RWPE1 (cell line): ENCODE data around the gene AVPR2.

Experiments
- CTCF ChIA-PET: fragments of 350-600 bp; sonication (Branson Sonifier 250); formaldehyde crosslinking; extraction: SDS; loops from one replicate; lab custom pipeline; 2021; lab: Yijun Ruan, JAX
- POLR2A ChIA-PET: fragments of 400-600 bp; formaldehyde crosslinking; extraction: SDS; loops from one replicate; lab custom pipeline; 2020; ENCODE audit warnings: antibody characterized with exemption; ENCODE audit not compliant: low non-redundant PET; lab: Yijun Ruan, JAX
- DNase-seq: peaks from one replicate; pipeline ENCODE4 v3.0.0; 2012; ENCODE audit warnings: low spot score
- H3K27ac ChIP-seq: fragments of 450-650 bp; 2 replicates; pipeline ENCODE4 v1.5.1; 2017
- TF ChIP-seq, protein P1 (sequence below): fragments of 450-650 bp; conservative IDR thresholded peaks from 2 replicates; pipeline ENCODE4 v1.5.1; 2017; ENCODE audit warnings: low read depth, mild to moderate bottlenecking

AVPR2 gene

DNA sequence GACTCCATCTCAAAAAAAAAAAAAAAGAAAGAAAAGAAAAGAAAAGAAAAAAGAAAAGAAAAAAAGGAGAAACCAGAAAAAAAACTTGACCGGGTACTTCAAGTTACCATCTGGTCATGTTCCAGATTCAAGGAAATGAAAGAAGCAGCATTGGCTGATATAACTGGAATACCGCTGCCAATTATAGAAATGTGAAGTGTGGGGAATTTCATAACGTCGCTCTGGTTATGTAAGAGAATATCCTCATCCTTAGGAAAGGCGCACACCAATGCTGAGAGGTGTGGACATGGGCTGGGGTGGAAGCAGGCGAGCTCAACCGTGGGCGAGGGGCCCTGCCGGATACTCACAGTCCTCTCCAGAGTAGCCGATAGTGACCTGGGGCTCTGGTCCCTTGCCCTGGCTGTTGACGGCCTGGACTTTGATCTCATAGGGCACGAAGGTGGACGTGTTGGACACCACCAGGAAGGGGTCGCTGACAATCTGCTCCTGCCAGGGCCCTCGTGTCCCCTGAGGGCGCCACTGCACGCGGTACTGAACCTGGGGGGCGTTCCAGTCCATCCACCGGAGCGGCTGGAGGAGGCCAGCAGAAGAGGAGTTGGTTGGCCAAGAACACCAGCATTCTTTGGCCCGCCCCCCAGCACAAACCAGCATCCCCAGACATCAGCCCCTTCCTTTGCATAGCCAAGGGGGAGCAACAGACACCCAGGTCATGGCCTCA, 38.0 kb upstream of the AVPR2 start:
- no peak for DNase-seq
- TF ChIP-seq, protein P1, sequence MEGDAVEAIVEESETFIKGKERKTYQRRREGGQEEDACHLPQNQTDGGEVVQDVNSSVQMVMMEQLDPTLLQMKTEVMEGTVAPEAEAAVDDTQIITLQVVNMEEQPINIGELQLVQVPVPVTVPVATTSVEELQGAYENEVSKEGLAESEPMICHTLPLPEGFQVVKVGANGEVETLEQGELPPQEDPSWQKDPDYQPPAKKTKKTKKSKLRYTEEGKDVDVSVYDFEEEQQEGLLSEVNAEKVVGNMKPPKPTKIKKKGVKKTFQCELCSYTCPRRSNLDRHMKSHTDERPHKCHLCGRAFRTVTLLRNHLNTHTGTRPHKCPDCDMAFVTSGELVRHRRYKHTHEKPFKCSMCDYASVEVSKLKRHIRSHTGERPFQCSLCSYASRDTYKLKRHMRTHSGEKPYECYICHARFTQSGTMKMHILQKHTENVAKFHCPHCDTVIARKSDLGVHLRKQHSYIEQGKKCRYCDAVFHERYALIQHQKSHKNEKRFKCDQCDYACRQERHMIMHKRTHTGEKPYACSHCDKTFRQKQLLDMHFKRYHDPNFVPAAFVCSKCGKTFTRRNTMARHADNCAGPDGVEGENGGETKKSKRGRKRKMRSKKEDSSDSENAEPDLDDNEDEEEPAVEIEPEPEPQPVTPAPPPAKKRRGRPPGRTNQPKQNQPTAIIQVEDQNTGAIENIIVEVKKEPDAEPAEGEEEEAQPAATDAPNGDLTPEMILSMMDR, result no peak
- CTCF ChIA-PET, result no interaction called here
- POLR2A ChIA-PET, result no interaction called here
- no peak overlapping the region for H3K27ac ChIP-seq

DNA sequence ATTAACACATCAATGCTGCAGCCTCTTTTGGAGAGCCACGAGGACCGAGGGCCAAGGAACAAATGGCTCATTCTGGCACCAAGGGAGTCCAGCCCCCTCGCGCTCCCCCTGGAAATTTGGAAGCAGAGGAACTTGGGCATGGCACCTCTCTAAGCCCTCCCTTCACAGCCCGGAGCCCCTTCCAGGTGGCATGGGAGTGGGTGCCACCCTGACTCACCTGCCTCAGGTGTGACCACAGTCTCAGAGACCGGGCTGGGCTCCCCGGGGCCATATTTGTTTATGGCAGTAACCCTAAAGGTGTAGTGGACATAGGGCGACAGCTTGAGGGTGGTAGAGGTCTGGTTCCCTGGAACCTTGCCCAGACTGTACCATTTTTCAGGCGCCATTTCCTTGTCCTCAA, 37.3 kb upstream of the AVPR2 start:
- no peak for DNase-seq
- CTCF ChIA-PET, result no interaction called here
- no peak overlapping the region for H3K27ac ChIP-seq
- TF ChIP-seq, protein P1, result no peak
- POLR2A ChIA-PET, result no interaction called here

DNA sequence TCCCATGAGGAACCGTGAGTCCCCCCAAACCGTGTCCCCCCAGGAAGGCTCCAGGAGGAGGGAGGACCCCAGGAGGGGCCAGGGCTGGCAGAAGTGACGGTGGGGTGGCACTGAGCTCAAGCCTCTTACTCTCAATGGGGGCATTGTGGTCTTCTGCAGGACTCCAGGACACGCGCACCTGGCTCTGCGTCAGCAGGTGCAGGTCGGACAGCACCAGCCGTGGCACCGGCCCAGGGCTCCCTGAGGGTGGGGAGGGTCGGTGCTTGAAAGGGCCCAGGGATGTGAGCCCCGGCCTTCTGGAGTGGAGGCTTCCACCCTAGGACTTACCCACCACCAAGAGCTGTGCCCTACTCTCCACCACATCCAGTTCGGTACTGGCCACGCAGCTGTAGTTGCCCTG, 36.8 kb upstream of the AVPR2 start:
- POLR2A ChIA-PET, result no interaction called here
- TF ChIP-seq, protein P1, result no peak
- DNase-seq, result no peak
- no peak overlapping the region for H3K27ac ChIP-seq
- CTCF ChIA-PET, result no interaction called here

DNA sequence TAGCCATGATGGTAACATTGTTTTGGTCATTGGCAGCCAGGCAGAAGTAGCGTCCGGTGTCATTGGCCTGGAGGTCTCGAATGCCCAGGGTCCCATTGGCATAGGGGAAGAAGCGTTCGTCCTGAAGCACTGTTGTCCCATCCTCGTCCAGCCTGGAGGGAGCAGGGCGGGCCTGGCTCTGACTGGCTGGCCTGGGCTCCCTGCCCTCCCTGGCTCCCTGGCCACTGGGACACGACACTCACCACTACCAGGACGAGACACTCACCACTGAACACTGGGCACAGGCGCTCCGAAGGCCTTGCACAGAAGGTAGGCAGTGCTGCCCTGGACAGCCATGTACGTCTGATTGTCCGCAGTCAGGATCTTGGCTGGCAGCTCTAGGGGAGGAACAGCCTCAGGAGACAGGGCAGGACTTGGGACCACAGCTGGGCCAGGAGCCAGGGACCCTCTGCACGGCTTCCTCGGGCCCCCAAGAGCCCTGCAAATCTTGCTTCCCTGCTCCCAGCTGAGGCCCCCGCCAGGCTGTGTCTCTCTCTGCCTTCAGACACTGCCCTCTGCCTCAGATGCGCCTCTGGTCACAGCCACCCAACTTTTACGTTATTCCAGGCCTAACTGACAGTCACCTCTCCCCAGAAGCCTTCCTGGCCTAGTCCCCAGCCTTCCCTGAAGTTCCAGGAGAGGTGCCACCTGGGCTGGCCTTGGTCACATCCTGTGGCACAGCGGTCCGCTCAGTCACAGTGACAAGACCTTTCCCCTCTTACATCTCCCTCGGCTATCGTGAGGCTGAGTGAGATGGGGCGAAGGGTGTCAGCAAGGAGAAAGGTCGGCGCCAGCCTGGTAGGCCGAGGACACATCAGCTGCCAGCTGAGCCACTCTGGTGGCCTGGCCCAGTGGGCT, 35.6 kb upstream of the AVPR2 start:
- DNase-seq, result no peak
- TF ChIP-seq, protein P1, result no peak
- H3K27ac ChIP-seq, result no peak overlapping the region
- POLR2A ChIA-PET, result no interaction called here
- CTCF ChIA-PET, result no interaction called here

DNA sequence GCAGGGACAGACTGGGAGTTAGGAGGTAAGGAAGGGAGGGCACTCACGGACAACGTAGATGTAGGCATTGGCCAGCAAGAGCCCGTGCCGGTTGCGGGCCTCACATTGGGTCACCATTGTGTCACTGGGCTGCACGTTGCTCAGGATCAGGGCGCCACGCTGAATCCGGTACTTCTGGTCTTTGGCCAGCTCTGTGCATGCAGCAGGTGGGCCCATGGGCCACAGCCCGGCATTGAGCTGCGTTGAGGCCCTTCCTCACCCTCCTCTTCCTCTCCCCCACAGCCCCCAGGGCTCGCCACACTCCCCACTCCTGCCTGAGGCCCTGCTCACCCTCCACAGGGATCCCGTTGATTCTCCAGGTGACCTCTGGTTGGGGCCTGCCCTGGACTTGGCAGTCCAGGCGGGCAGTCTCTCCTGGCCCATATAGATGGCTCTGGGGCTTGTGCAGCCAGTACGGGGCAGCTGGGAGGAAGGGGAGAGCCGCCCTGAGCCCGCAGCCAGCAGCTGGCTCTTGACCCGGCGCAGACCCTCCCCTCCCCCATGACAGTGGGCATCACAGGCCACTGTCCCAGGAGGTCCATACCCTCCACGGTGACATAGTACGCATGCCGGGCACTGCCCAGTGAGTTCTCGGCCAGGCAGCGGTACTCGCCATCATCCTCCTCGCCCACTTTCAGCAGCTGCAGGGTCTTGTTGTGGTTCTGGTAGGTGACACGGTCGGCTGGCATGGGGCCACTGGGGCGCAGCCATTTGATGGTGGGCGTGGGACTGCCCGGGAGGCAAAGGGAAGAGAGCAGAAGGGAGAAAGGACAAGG, 34.8 kb upstream of the AVPR2 start:
- no peak for DNase-seq
- TF ChIP-seq, protein P1, result no peak
- no peak overlapping the region for H3K27ac ChIP-seq
- ChIA-PET CTCF (no interaction called here), POLR2A (no interaction called here)

DNA sequence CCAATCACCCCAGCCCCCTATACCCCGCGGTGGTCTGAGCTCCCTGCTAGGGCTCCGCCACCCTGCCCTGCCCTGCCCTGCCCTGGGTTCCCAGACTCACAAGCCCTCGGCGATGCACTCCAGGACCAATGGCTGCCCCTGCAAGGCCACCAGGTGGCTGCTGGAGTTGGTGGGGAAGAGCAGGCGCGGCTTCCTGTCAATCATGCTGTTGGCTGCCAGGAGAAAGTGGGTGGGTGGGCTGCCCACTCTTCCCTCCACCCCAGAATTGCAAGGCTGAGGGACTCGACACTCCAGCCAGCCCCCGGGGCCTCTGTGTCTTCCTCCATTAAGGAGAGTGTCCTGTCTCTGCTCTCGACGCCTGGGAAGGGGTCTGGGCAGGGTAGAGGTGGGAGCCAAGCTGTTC, 34.2 kb upstream of the AVPR2 start:
- TF ChIP-seq, protein P1, result no peak
- ChIA-PET POLR2A (no interaction called here), CTCF (no interaction called here)
- no peak for DNase-seq
- H3K27ac ChIP-seq, result no peak overlapping the region
